T-helper 2 cell (primary cell): ENCODE data around the gene RHBDD2.
"Not testable (repeated sequence)": the region's sequence is repeated elsewhere in the genome, so short reads cannot be mapped to it uniquely, and the experiment has no call there.

Source experiments
- DNase-seq, 5 experiments: peaks; one replicate each; pipeline versions ENCODE4 v3.0.0 to v3.0.0-alpha.2; 2012 to 2022
- total RNA-seq, 2 donors: gene quantifications; one replicate each; lab custom pipeline; 2026; lab: John Stamatoyannopoulos, UW

RHBDD2 gene
- total RNA-seq, result 108 to 162 reads per million in 2 donors

GRCh38 chr7:75878769-75879611, at the start of gene RHBDD2:
Gene RHBDD2, plus strand, starts transcription at chr7:75879034. Its CDS starts 49 bp downstream, at chr7:75879083.
- DNase-seq, result peak; percentile 87 to 97 (median 96)

GRCh38 chr7:75829656-75830055, 49.2 kb upstream of the RHBDD2 start:
- not testable (repeated sequence) for DNase-seq

GRCh38 chr7:75830978-75831377, 47.9 kb upstream of the RHBDD2 start:
- DNase-seq, result no peak

- DNase-seq, result not testable (repeated sequence)
Measured at GRCh38 chr7:75833662-75834061, 45.2 kb upstream of the RHBDD2 start.

- DNase-seq, result no peak
Measured at GRCh38 chr7:75835688-75836285, 43.0 kb upstream of the RHBDD2 start.

- DNase-seq, result no peak
Measured at GRCh38 chr7:75836798-75837197, 42.0 kb upstream of the RHBDD2 start.

- DNase-seq, result not testable (repeated sequence)
Measured at GRCh38 chr7:75838281-75838930, 40.4 kb upstream of the RHBDD2 start.

GRCh38 chr7:75840029-75840428, 38.8 kb upstream of the RHBDD2 start:
- no peak for DNase-seq

GRCh38 chr7:75842836-75843446, 35.9 kb upstream of the RHBDD2 start:
- DNase-seq, result peak in 2 of 5 experiments; percentile 28 to 68

- DNase-seq, result no peak
Measured at GRCh38 chr7:75843613-75844116, 35.2 kb upstream of the RHBDD2 start.

- DNase-seq, result no peak
Measured at GRCh38 chr7:75844158-75844557, 34.7 kb upstream of the RHBDD2 start.

- not testable (repeated sequence) for DNase-seq
Measured at GRCh38 chr7:75845132-75845531, 33.7 kb upstream of the RHBDD2 start.

- DNase-seq, result no peak
Measured at GRCh38 chr7:75847707-75848106, 31.1 kb upstream of the RHBDD2 start.

GRCh38 chr7:75849573-75849972, 29.3 kb upstream of the RHBDD2 start:
- DNase-seq, result no peak

GRCh38 chr7:75850235-75850634, 28.6 kb upstream of the RHBDD2 start:
- no peak for DNase-seq

- DNase-seq, result no peak
Measured at GRCh38 chr7:75854233-75854632, 24.6 kb upstream of the RHBDD2 start.

- DNase-seq, result not testable (repeated sequence)
Measured at GRCh38 chr7:75854813-75855345, 24.0 kb upstream of the RHBDD2 start.

- no peak for DNase-seq
Measured at GRCh38 chr7:75856536-75856935, 22.3 kb upstream of the RHBDD2 start.

GRCh38 chr7:75858410-75858809, 20.4 kb upstream of the RHBDD2 start:
- no peak for DNase-seq

GRCh38 chr7:75861636-75862035, 17.2 kb upstream of the RHBDD2 start:
- no peak for DNase-seq

GRCh38 chr7:75864251-75864650, 14.6 kb upstream of the RHBDD2 start:
- DNase-seq, result not testable (repeated sequence)

- DNase-seq, result no peak
Measured at GRCh38 chr7:75866114-75866488, 12.7 kb upstream of the RHBDD2 start.
